OCI-LY1 (cell line): ENCODE data around the gene ASB8.
A peak's percentile ranks its signal among the peaks of the same experiment; 100 is the strongest.

Source experiments
- H2AFZ ChIP-seq: fragments of 200-600 bp; sonication (generic), shearing (Covaris generic); 2 replicates; pipeline ENCODE4 v1.6.0; 2014; ENCODE audit warnings: antibody characterized with exemption, mild to moderate bottlenecking, low read length
- H3F3A ChIP-seq: fragments of 200-600 bp; sonication (generic), shearing (Covaris generic); 2 replicates; pipeline ENCODE4 v1.6.0; 2014; ENCODE audit warnings: mild to moderate bottlenecking, antibody characterized with exemption, low read length, moderate library complexity; ENCODE audit not compliant: insufficient read depth
- H3K27ac ChIP-seq: fragments of 200-600 bp; sonication (generic); 2 replicates; pipeline ENCODE4 v1.5.1; 2014; ENCODE audit warnings: low read length, mixed run types, mild to moderate bottlenecking, low read depth; ENCODE audit not compliant: poor library complexity, severe bottlenecking
- H3K27me3 ChIP-seq: fragments of 200-600 bp; sonication (generic); 2 replicates; pipeline ENCODE4 v1.6.0; 2014; ENCODE audit warnings: antibody characterized with exemption, mild to moderate bottlenecking, low read length, moderate library complexity; ENCODE audit not compliant: insufficient read depth
- H3K36me3 ChIP-seq: fragments of 200-600 bp; sonication (generic); 2 replicates; pipeline ENCODE4 v1.6.1; 2014; ENCODE audit warnings: mild to moderate bottlenecking, antibody characterized with exemption, low read length, moderate library complexity, mixed read lengths; ENCODE audit not compliant: insufficient read depth
- H3K4me1 ChIP-seq: fragments of 200-600 bp; sonication (generic); 2 replicates; pipeline ENCODE4 v1.5.1; 2014; ENCODE audit warnings: mild to moderate bottlenecking, low read length, moderate library complexity; ENCODE audit not compliant: insufficient read depth, severe bottlenecking
- H3K4me2 ChIP-seq: fragments of 200-600 bp; sonication (generic), shearing (Covaris generic); 2 replicates; pipeline ENCODE4 v1.6.1; 2014; ENCODE audit warnings: low read length
- H3K4me3 ChIP-seq: fragments of 200-600 bp; sonication (generic); 2 replicates; pipeline ENCODE4 v1.5.1; 2014; ENCODE audit warnings: low read length, low read depth, mild to moderate bottlenecking, mixed read lengths; ENCODE audit not compliant: poor library complexity, severe bottlenecking
- H3K79me2 ChIP-seq: fragments of 200-600 bp; shearing (Covaris generic); 2 replicates; pipeline ENCODE4 v1.6.1; 2016; ENCODE audit warnings: mixed run types, low read length, mixed read lengths; ENCODE audit not compliant: insufficient read depth
- H3K9ac ChIP-seq: fragments of 200-600 bp; sonication (generic), shearing (Covaris generic); 2 replicates; pipeline ENCODE4 v1.6.1; 2014; ENCODE audit warnings: mild to moderate bottlenecking, low read length, mixed read lengths
- H3K9me2 ChIP-seq: fragments of 200-600 bp; sonication (generic), shearing (Covaris generic); 2 replicates; pipeline ENCODE4 v1.6.1; 2014; ENCODE audit warnings: low read depth, mild to moderate bottlenecking, low read length, mixed read lengths
- H3K9me3 ChIP-seq: fragments of 200-600 bp; shearing (Covaris generic); 2 replicates; pipeline ENCODE4 v1.6.1; 2014; ENCODE audit warnings: low read length, mixed read lengths
- H4K20me1 ChIP-seq: fragments of 200-600 bp; sonication (generic), shearing (Covaris generic); 2 replicates; pipeline ENCODE4 v1.6.0; 2016; ENCODE audit warnings: mild to moderate bottlenecking, low read length; ENCODE audit not compliant: insufficient read depth
- EZH2 ChIP-seq: fragments of 200-600 bp; sonication (generic), shearing (Covaris generic); IDR thresholded peaks from 2 replicates; pipeline ENCODE4 v1.8.0; 2017; ENCODE audit warnings: borderline replicate concordance, mixed run types, mild to moderate bottlenecking, antibody characterized with exemption, low read length, moderate library complexity, mixed read lengths
- TF ChIP-seq, protein P1 (sequence below): fragments of 200-600 bp; sonication (generic), shearing (Covaris generic); IDR thresholded peaks from 2 replicates; pipeline ENCODE4 v1.5.1; 2017; ENCODE audit warnings: mild to moderate bottlenecking, antibody characterized with exemption, low read length, moderate library complexity, mixed read lengths

Gene ASB8

DNA sequence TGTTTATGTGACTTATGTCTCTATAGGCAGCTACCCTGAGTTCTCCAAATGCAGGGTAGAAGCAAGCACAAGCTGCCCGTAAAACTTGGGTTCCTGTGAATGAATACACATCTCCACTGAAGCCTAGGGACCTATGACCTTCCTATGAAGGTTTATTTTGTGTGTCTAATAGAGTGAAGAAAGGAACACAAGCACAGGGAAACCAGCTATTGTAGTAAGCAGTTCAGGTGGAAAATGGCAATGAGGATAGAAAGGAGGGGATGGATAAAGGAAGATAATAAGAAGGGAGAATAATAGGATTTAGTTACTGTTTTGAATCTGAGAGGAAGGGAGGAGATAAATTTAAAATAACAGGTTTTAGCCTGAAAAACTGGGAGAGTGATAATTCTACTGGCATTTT is 35.8 kb downstream of the ASB8 start:
- no peaks in the 10 kb centered on the region for H3F3A ChIP-seq
- H3K36me3 ChIP-seq, result peaks cover 39% of the 10 kb centered on the region; the same call in 1 of the 2 replicates
- no peaks in the 10 kb centered on the region for H3K9me3 ChIP-seq
- no peak overlapping the region for H3K27ac ChIP-seq
- H3K4me3 ChIP-seq, result no peak overlapping the region
- H3K4me2 ChIP-seq, result no peak overlapping the region
- no peaks in the 10 kb centered on the region for H4K20me1 ChIP-seq
- peaks cover 23% of the 10 kb centered on the region for H3K4me1 ChIP-seq
- H3K79me2 ChIP-seq, result peaks cover 12% of the 10 kb centered on the region
- H3K27me3 ChIP-seq, result no peaks in the 10 kb centered on the region
- no peak overlapping the region for H2AFZ ChIP-seq
- TF ChIP-seq, protein P1, sequence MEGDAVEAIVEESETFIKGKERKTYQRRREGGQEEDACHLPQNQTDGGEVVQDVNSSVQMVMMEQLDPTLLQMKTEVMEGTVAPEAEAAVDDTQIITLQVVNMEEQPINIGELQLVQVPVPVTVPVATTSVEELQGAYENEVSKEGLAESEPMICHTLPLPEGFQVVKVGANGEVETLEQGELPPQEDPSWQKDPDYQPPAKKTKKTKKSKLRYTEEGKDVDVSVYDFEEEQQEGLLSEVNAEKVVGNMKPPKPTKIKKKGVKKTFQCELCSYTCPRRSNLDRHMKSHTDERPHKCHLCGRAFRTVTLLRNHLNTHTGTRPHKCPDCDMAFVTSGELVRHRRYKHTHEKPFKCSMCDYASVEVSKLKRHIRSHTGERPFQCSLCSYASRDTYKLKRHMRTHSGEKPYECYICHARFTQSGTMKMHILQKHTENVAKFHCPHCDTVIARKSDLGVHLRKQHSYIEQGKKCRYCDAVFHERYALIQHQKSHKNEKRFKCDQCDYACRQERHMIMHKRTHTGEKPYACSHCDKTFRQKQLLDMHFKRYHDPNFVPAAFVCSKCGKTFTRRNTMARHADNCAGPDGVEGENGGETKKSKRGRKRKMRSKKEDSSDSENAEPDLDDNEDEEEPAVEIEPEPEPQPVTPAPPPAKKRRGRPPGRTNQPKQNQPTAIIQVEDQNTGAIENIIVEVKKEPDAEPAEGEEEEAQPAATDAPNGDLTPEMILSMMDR, result no peak
- TF ChIP-seq EZH2, result no peak
- no peaks in the 10 kb centered on the region for H3K9me2 ChIP-seq
- H3K9ac ChIP-seq, result no peak overlapping the region

DNA sequence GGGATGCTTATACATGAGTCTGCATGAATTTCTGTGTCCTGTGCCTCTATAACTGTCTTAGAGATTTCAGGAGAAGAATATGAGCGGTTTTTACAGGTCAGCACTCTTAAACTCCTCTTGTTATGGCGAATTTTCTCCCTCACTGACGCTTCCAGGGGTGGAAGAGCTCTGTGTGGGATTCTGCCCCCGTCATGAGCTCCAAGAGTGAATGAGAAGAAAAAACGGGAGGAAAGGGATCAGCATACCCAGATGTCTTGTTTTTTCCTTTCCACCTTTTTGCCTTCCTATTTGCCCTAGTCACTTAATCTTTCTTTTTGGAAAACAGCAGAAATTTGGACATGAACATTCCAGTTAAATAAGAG is 37.5 kb downstream of the ASB8 start:
- no peaks in the 10 kb centered on the region for H3K9me3 ChIP-seq
- H3K79me2 ChIP-seq, result peaks cover 12% of the 10 kb centered on the region
- H3K4me2 ChIP-seq, result peak overlapping the region; percentile 98
- no peaks in the 10 kb centered on the region for H3F3A ChIP-seq
- peaks cover 29% of the 10 kb centered on the region; the same call in 1 of the 2 replicates for H3K36me3 ChIP-seq
- H3K9me2 ChIP-seq, result no peaks in the 10 kb centered on the region
- H4K20me1 ChIP-seq, result no peaks in the 10 kb centered on the region
- peak overlapping the region; percentile 89 for H3K9ac ChIP-seq
- H3K27ac ChIP-seq, result peak overlapping the region; percentile 46
- H3K4me1 ChIP-seq, result peaks cover 23% of the 10 kb centered on the region
- peak overlapping the region; percentile 51; the same call in 1 of the 2 replicates for H2AFZ ChIP-seq
- H3K27me3 ChIP-seq, result no peaks in the 10 kb centered on the region
- TF ChIP-seq, protein P1, result no peak
- TF ChIP-seq EZH2, result no peak
- peak overlapping the region; percentile 94 for H3K4me3 ChIP-seq

DNA sequence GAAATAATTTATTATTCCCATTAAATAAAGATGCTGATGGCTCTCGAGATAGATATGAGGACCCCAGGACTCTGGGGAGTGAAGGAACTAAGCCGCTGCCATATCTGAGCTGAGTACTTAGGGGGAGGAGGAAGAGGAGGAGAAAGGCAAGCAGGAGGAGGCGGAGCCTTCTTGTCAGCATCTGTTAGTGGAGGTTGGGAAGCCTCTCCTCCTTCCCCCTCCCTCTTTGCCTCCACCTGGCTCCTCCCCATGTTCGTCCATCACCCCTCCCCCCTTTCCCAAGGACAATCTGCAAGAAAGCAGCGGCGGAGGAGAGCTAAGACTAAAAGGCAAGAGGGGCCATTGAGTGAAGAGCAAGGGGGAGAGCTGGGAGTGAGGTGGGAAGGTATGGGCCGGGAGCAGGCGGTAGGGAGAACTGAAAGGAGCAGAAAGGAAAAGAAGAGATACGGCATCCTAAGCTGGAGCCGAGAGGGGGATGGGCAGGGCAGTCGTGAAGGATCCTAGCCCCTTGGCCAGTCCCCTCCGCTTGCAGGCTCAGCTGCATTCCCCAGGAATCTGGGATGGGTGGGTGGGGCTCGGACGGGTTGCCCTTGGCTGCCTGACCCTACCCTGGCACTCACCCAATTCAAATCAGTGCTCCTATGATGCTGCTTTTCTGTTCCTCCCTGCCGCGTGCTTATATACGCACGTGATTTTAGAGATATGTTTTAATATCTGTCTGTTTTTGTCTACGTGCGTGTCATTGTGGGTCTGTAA is 38.1 kb downstream of the ASB8 start, which contains the start of gene PFKM:
Gene PFKM (plus strand): TSS at position 287 of the 756 bp plus-strand sequence. CDS start 3,411 bp downstream, outside the sequence.
- Histone ChIP-seq H3K4me1 (peaks cover 23% of the 10 kb centered on the region), H3K9me2 (no peaks in the 10 kb centered on the region), H3K27me3 (no peaks in the 10 kb centered on the region), H3K4me2 (peak within 1 kb of the TSS; percentile 98), H3K4me3 (peak within 1 kb of the TSS; percentile 94), H3F3A (no peaks in the 10 kb centered on the region), H3K9me3 (no peaks in the 10 kb centered on the region), H3K27ac (peak within 1 kb of the TSS; percentile 46), H3K79me2 (peaks cover 12% of the 10 kb centered on the region), H3K36me3 (peaks cover 24% of the 10 kb centered on the region; the same call in 1 of the 2 replicates), H3K9ac (peak within 1 kb of the TSS; percentile 89), H2AFZ (peak within 1 kb of the TSS; percentile 51), H4K20me1 (no peaks in the 10 kb centered on the region)
- TF ChIP-seq EZH2, result no peak
- TF ChIP-seq, protein P1, result no peak
